A549 (cell line): ENCODE measurements around the gene GPANK1. TPM values are rescaled to one million over a fixed set of nuclear protein-coding genes. Genes with fewer than 3 reads are reported as not detected.

Source experiments
- ATAC-seq, 2 experiments: fragments of 200-7000 bp in 1 of 2; fragments of >200 bp in 1 of 2; cut with Nextera tagmentation in 1 of 2; cut with Tn5 transposase in 1 of 2; 3 replicates each; pipeline versions ENCODE4 v1.8.0 to v1.9.1; 2018 to 2020; ENCODE audit warnings: mild to moderate bottlenecking in 1 of 2, moderate library complexity in 1 of 2
- CTCF ChIA-PET: fragments of 300-600 bp; sonication (Branson Sonifier 250); formaldehyde crosslinking; extraction: SDS; loops from one replicate; lab custom pipeline; 2021; ENCODE audit warnings: antibody characterized with exemption, inconsistent platforms; lab: Yijun Ruan, JAX
- POLR2A ChIA-PET: fragments of 350-600 bp; formaldehyde crosslinking; extraction: SDS; loops from one replicate; lab custom pipeline; 2021; ENCODE audit warnings: antibody characterized with exemption, inconsistent platforms; lab: Yijun Ruan, JAX
- DNase-seq, 2 experiments: peaks; one replicate each; pipeline versions ENCODE4 v3.0.0 to v3.0.0-alpha.2; 2011 to 2016; ENCODE audit warnings: low read depth in 1 of 2, low spot score in 1 of 2
- FAIRE-seq: peaks from 2 replicates; lab custom pipeline; 2011; peaks lifted over from hg19 to GRCh38; lab: Jason Lieb, UNC
- H3K27ac ChIP-seq, 2 experiments: fragments of >200 bp; sonication (Bioruptor Twin); formaldehyde crosslinking; 3 replicates each; pipeline ENCODE4 v1.5.1; 2016 to 2017
- H3K4me1 ChIP-seq: fragments of >200 bp; sonication (Bioruptor Twin); formaldehyde crosslinking; 3 replicates; pipeline ENCODE4 v1.6.1; 2016
- H3K4me2 ChIP-seq: fragments of >200 bp; sonication (Bioruptor Twin); formaldehyde crosslinking; 3 replicates; pipeline ENCODE4 v1.6.1; 2016
- H3K4me3 ChIP-seq: fragments of >200 bp; sonication (Bioruptor Twin); formaldehyde crosslinking; 3 replicates; pipeline ENCODE4 v1.5.1; 2016
- H3K9me3 ChIP-seq: fragments of >200 bp; sonication (Bioruptor Twin); formaldehyde crosslinking; 3 replicates; pipeline ENCODE4 v1.6.1; 2016
- CEBPB ChIP-seq, 2 experiments: fragments of >200 bp in 1 of 2; sonication (Bioruptor Twin) in 1 of 2; formaldehyde crosslinking in 1 of 2; IDR thresholded peaks; 2 replicates each; pipeline ENCODE4 v1.6.1; 2012 to 2016
- CHD2 ChIP-seq: fragments of 150-350 bp; IDR thresholded peaks from 2 replicates; pipeline ENCODE4 v1.6.1; 2014; ENCODE audit warnings: low read length; ENCODE audit not compliant: partially characterized antibody
- CHD4 ChIP-seq: fragments of 200-600 bp; sonication (generic); IDR thresholded peaks from 2 replicates; pipeline ENCODE4 v1.6.1; 2016; ENCODE audit warnings: antibody characterized with exemption, mild to moderate bottlenecking, borderline replicate concordance
- ELK1 ChIP-seq: fragments of 150-350 bp; IDR thresholded peaks from 2 replicates; pipeline ENCODE4 v1.6.1; 2014; ENCODE audit warnings: low read depth, mild to moderate bottlenecking, low read length
- EP300 ChIP-seq, 2 experiments: fragments of >200 bp; sonication (Bioruptor Twin); formaldehyde crosslinking; IDR thresholded peaks; 2 replicates in 1 of 2; 3 replicates in 1 of 2; pipeline ENCODE4 v1.6.1; 2016 to 2017
- FOSL2 ChIP-seq, 2 experiments: fragments of 450-650 bp in 1 of 2; fragments of >200 bp in 1 of 2; sonication (Bioruptor Twin) in 1 of 2; formaldehyde crosslinking; IDR thresholded peaks; 2 replicates each; pipeline versions ENCODE4 v1.5.0 to v1.6.1; 2016 to 2020; ENCODE audit warnings: mild to moderate bottlenecking in 1 of 2, moderate library complexity in 1 of 2
- GATA3 ChIP-seq: IDR thresholded peaks from 2 replicates; pipeline ENCODE4 v1.6.1; 2012; ENCODE audit warnings: borderline replicate concordance
- HEYL ChIP-seq: fragments of 250-450 bp; sonication (Bioruptor Pico); IDR thresholded peaks from 2 replicates; pipeline ENCODE4 v1.8.0; 2021; ENCODE audit warnings: mild to moderate bottlenecking, moderate library complexity
- MAZ ChIP-seq: fragments of 150-350 bp; IDR thresholded peaks from 2 replicates; pipeline ENCODE4 v1.6.1; 2014; ENCODE audit warnings: antibody characterized with exemption, low read depth, low read length, borderline replicate concordance
- NFE2L2 ChIP-seq: fragments of 150-350 bp; conservative IDR thresholded peaks from 2 replicates; pipeline ENCODE4 v1.6.1; 2014; ENCODE audit warnings: low read length
- PBX3 ChIP-seq: IDR thresholded peaks from 2 replicates; pipeline ENCODE4 v1.6.1; 2012
- PHF8 ChIP-seq: fragments of 200-600 bp; sonication (generic); IDR thresholded peaks from 2 replicates; pipeline ENCODE4 v1.6.1; 2016; ENCODE audit warnings: low read depth, mild to moderate bottlenecking, antibody characterized with exemption, moderate library complexity, borderline replicate concordance
- POLR2AphosphoS2 ChIP-seq: conservative IDR thresholded peaks from 2 replicates; pipeline ENCODE4 v1.6.1; 2012; ENCODE audit warnings: low read length, improper control_type of control experiment, inconsistent platforms
- RAD21 ChIP-seq, 2 experiments: fragments of >200 bp in 1 of 2; sonication (Bioruptor Twin) in 1 of 2; formaldehyde crosslinking in 1 of 2; IDR thresholded peaks in 1 of 2; conservative IDR thresholded peaks in 1 of 2; 2 replicates in 1 of 2; 3 replicates in 1 of 2; pipeline ENCODE4 v1.6.1; 2012 to 2018; ENCODE audit warnings: inconsistent platforms in 1 of 2
- RCOR1 ChIP-seq: fragments of 150-350 bp; IDR thresholded peaks from 2 replicates; pipeline ENCODE4 v1.6.1; 2014; ENCODE audit warnings: antibody characterized with exemption, low read length, low read depth
- REST ChIP-seq: fragments of 200-600 bp; sonication (generic); IDR thresholded peaks from 2 replicates; pipeline ENCODE4 v1.6.1; 2016; ENCODE audit warnings: antibody characterized with exemption, mild to moderate bottlenecking, moderate library complexity
- TP53 ChIP-seq: fragments of 250-450 bp; sonication (Bioruptor Pico); IDR thresholded peaks from 2 replicates; pipeline ENCODE4 v1.5.0; 2021; ENCODE audit warnings: mild to moderate bottlenecking, moderate library complexity
- ZFP36 ChIP-seq: fragments of 450-650 bp; IDR thresholded peaks from 2 replicates; pipeline ENCODE4 v1.6.1; 2014; ENCODE audit warnings: borderline replicate concordance; ENCODE audit not compliant: partially characterized antibody
- WGBS: methylation state at CpG from one replicate; pipeline ENCODE4 v1.1.6; 2017; ENCODE audit errors: missing lambda C conversion rate; 5-methylcytosine and 5-hydroxymethylcytosine counted together
- polyA plus RNA-seq, 4 experiments: library from polyadenylated mRNA; depleted of rRNA in 3 of 4; stranded (reverse); fragments of >200 nt; fragmentation: RNase III in 1 of 4; extraction: RNeasy Plus Mini Kit Qiagen cat#74134 plus additional on column Dnase treatment in 1 of 4; gene quantifications; 2 replicates in 3 of 4; 3 replicates in 1 of 4; pipeline ENCODE4 v1.2.3, GENCODE V29; 2011 to 2017
- TF ChIP-seq, protein P1 (sequence below): fragments of >200 bp; sonication (Bioruptor Twin); formaldehyde crosslinking; IDR thresholded peaks from 2 replicates; pipeline ENCODE4 v1.6.1; 2016
- TF ChIP-seq, protein P2 (sequence below): IDR thresholded peaks from 2 replicates; pipeline ENCODE4 v1.6.1; 2012

The GPANK1 gene
- polyA plus RNA-seq, 2 of the 4 experiments (the other 2 are of a cell fraction), result 11.0 TPM

DNA sequence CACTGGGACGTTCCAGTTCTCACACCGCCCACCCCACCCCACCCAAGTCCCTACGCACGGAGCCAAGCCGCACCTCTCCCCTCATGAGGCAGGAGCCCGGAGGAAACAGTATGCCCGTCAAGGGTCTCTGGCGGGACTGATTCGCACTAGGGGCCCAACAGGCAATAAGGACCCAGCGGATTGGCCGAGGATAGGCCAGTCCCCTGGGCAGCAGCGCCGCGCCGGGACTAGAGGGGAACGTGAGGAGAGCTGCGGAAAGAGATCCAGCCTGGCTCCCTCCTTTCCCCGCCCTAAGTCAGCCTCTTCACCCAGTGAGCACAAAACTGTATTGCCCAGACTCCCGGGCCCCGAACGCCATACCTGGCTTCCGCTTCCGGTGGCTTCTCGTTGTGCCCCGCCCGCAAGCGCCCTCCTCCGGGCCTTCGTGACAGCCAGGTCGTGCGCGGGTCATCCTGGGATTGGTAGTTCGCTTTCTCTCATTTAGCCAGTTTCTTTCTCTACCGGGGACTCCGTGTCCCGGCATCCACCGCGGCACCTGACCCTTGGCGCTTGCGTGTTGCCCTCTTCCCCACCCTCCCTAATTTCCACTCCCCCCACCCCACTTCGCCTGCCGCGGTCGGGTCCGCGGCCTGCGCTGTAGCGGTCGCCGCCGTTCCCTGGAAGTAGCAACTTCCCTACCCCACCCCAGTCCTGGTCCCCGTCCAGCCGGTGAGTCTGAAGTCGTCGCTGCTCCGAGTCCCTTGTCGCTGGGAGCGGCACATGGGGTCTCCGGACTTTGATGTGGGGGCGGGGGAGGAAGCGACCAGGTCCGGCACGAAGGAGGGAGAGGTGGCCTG is 922 bp upstream of the GPANK1 start, which contains the start of gene CSNK2B (continued):
- no peak for TF ChIP-seq TP53 (CRISPR knock-in tag)
- no peak for TF ChIP-seq ZFP36
- no peak for TF ChIP-seq ELK1
- no peak for TF ChIP-seq CEBPB (IDR thresholded peaks at IDR 0.05)
- TF ChIP-seq CHD2, result no peak
- TF ChIP-seq MAZ, result no peak
- TF ChIP-seq EP300 (IDR thresholded peaks at IDR 0.05), result no peak
- TF ChIP-seq, protein P1, sequence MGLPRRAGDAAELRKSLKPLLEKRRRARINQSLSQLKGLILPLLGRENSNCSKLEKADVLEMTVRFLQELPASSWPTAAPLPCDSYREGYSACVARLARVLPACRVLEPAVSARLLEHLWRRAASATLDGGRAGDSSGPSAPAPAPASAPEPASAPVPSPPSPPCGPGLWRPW, result no peak
- TF ChIP-seq RCOR1, result no peak
- TF ChIP-seq HEYL (CRISPR knock-in tag), result no peak
- no peak for TF ChIP-seq GATA3

- Histone ChIP-seq H3K4me3 (peak overlapping the region; percentile 83), H3K27ac (peak overlapping the region; percentile 90 to 97), H3K9me3 (no peaks in the 10 kb centered on the region), H3K4me1 (peaks cover 30% of the 10 kb centered on the region), H3K4me2 (peak overlapping the region; percentile 94)
- WGBS, result 46% methylated on average over 11 of the region's 17 CpGs
- TF ChIP-seq FOSL2 (IDR thresholded peaks at IDR 0.05) (no peak), FOSL2 (CRISPR knock-in tag; IDR thresholded peaks at IDR 0.05) (peak; percentile 28), NFE2L2 (no peak), PHF8 (0 out of 2 replicates have a peak, but pooled peaks have one; percentile 3)
- FAIRE-seq (no peak), ATAC-seq (no peak), DNase-seq (no peak)
- CTCF ChIA-PET, result interaction anchor here (0.7 to 1.9 kb wide), 5 partner anchors 11 to 200 kb away, joined by 3 to 12 read pairs (median 4); partner anchors contain the start of genes BAG6 and LY6G5C
- POLR2A ChIA-PET, result interaction anchor here (0.6 to 2.5 kb wide), 5 partner anchors 12 to 231 kb away, joined by 4 to 14 read pairs (median 7); partner anchors contain the start of genes BAG6, HSPA1A, HSPA1B and HSPA1L
Observed at GRCh38 chr6:31663961-31664789, 622 bp downstream of the GPANK1 start.

DNA sequence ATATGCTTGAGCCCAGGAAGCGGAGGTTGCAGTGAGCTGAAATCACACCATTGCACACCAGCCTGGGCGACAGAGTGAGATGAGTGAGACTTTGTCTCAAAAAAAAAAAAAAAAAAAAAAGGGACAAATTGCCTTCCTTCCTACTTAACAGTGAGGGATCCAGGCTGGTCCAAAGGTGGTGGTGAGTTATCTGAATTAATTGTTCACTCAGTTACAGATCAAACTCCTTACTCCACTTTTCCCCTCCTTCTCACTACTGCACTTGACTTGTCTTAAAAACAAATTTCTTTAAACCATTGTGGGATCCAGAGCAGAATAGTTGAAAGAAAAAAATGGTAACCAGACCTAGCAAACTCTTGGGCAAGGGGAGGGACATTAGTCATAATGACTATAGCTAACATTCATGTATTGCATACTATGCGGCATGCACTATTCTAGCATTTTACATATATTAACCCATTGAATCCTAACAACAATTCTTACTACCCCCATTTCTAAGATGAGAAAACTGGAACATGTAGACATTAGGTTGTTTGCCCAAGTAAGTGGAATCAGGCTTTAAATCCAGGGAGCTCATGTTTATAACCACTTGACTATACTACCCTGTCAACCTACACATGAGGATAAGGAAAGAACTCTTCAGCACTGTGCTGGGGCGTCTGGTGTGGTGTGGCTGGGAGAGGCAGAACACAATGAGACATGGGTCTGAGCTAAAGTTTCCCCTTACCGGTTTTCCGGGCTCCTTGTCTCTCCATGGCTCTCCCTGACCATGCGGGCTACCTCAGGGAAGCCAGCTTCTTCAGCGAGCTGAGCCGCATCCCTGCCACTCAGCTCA is 1.5 kb downstream of the GPANK1 start:
- POLR2A ChIA-PET, result interaction anchor here (0.7 to 2.5 kb wide), 3 partner anchors 11 to 144 kb away, joined by 4 to 14 read pairs (median 5); partner anchors contain the start of gene BAG6
- TF ChIP-seq POLR2AphosphoS2 (no peak), REST (no peak), FOSL2 (IDR thresholded peaks at IDR 0.05) (no peak), FOSL2 (CRISPR knock-in tag; IDR thresholded peaks at IDR 0.05) (no peak), PBX3 (no peak), RAD21 (conservative IDR thresholded peaks at IDR 0.05 in 1 of 2, IDR thresholded peaks at IDR 0.05 in 1 of 2) (no peak), RCOR1 (no peak), CHD2 (no peak), CHD4 (no peak), EP300 (IDR thresholded peaks at IDR 0.05) (no peak)
- TF ChIP-seq, protein P2, sequence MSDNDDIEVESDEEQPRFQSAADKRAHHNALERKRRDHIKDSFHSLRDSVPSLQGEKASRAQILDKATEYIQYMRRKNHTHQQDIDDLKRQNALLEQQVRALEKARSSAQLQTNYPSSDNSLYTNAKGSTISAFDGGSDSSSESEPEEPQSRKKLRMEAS, result no peak

More for the DNA sequence above, 1.5 kb downstream of the GPANK1 start:
- Histone ChIP-seq H3K4me2 (peak overlapping the region; percentile 94; the same call in 2 of the 3 replicates), H3K4me1 (peaks cover 38% of the 10 kb centered on the region), H3K27ac (peak overlapping the region in 1 of 2 experiments; percentile 97; a peak in 2 of 6 replicates), H3K9me3 (no peaks in the 10 kb centered on the region), H3K4me3 (no peak overlapping the region)
- DNase-seq (no peak), ATAC-seq (no peak), FAIRE-seq (no peak)
- 90% methylated on average over 4 of the region's 9 CpGs for WGBS
- CTCF ChIA-PET, result interaction anchor here (0.5 to 1.9 kb wide), 6 partner anchors 10 to 201 kb away, joined by 3 to 12 read pairs (median 4); partner anchors contain the start of genes BAG6 and LY6G5C
